Stimulated activated CD4-positive, alpha-beta T cell treated with anti-CD3 and anti-CD28 coated beads, Interleukin-12 subunit alpha, Interleukin-12 subunit beta, amount 100 ng/mL, for 4 hours (primary cell): ENCODE data around the gene PLB1.

Experiments
- DNase-seq: peaks from one replicate; pipeline ENCODE4 v3.0.0-alpha.2; 2020

The PLB1 gene

GRCh38 chr2:28565720-28566295 lies 69.9 kb downstream of the PLB1 start:
- no peak for DNase-seq

GRCh38 chr2:28566521-28567041 lies 70.7 kb downstream of the PLB1 start:
- peak; percentile 90 for DNase-seq

GRCh38 chr2:28567061-28567471 lies 71.2 kb downstream of the PLB1 start:
- no peak for DNase-seq

- DNase-seq = no peak
Measured at GRCh38 chr2:28568036-28568435, 72.2 kb downstream of the PLB1 start.

- DNase-seq = no peak
Measured at GRCh38 chr2:28568533-28568932, 72.7 kb downstream of the PLB1 start.

- DNase-seq = no peak
Measured at GRCh38 chr2:28570431-28570830, 74.6 kb downstream of the PLB1 start.

- no peak for DNase-seq
Measured at GRCh38 chr2:28576714-28577113, 80.9 kb downstream of the PLB1 start.

GRCh38 chr2:28577791-28578680 lies 82.2 kb downstream of the PLB1 start:
- DNase-seq = no peak

GRCh38 chr2:28578774-28579173 lies 82.9 kb downstream of the PLB1 start:
- no peak for DNase-seq

- no peak for DNase-seq
Measured at GRCh38 chr2:28579606-28580005, 83.7 kb downstream of the PLB1 start.

- no peak for DNase-seq
Measured at GRCh38 chr2:28580078-28580477, 84.2 kb downstream of the PLB1 start.

GRCh38 chr2:28581312-28581711 lies 85.5 kb downstream of the PLB1 start:
- DNase-seq = no peak

- DNase-seq = no peak
Measured at GRCh38 chr2:28582152-28582551, 86.3 kb downstream of the PLB1 start.

GRCh38 chr2:28582595-28582994 lies 86.7 kb downstream of the PLB1 start:
- DNase-seq = no peak

GRCh38 chr2:28583899-28584553 lies 88.2 kb downstream of the PLB1 start:
- peak; percentile 66 for DNase-seq

GRCh38 chr2:28586867-28587266 lies 91.0 kb downstream of the PLB1 start:
- peak; percentile 28 for DNase-seq

GRCh38 chr2:28587526-28588291 lies 91.8 kb downstream of the PLB1 start:
- no peak for DNase-seq

GRCh38 chr2:28588292-28588670 lies 92.4 kb downstream of the PLB1 start:
- DNase-seq = no peak

GRCh38 chr2:28589746-28590463 lies 94.0 kb downstream of the PLB1 start:
- no peak for DNase-seq

GRCh38 chr2:28590496-28591301 lies 94.8 kb downstream of the PLB1 start:
- DNase-seq = no peak

GRCh38 chr2:28591711-28592335 lies 96.0 kb downstream of the PLB1 start:
- no peak for DNase-seq
